Epithelial cell of esophagus (primary cell): ENCODE measurements around the gene SUSD4.

Experiments used
- DNase-seq: peaks from one replicate; pipeline ENCODE4 v3.0.0; 2010; ENCODE audit warnings: low read depth
- H3K4me3 ChIP-seq: 2 replicates; pipeline ENCODE4 v1.5.1; 2011; ENCODE audit warnings: mild to moderate bottlenecking, low read length, control low read depth
- CTCF ChIP-seq: IDR thresholded peaks from 2 replicates; pipeline ENCODE4 v1.5.1; 2011; ENCODE audit warnings: low read depth, mild to moderate bottlenecking, low read length, control low read depth, inconsistent platforms; ENCODE audit not compliant: insufficient read depth; ENCODE audit errors: missing control alignments

Gene SUSD4

GRCh38 chr1:223346311-223346710, 17.7 kb downstream of the SUSD4 start:
- no peak for DNase-seq
- TF ChIP-seq CTCF = no peak
- no peak overlapping the region for H3K4me3 ChIP-seq

DNA sequence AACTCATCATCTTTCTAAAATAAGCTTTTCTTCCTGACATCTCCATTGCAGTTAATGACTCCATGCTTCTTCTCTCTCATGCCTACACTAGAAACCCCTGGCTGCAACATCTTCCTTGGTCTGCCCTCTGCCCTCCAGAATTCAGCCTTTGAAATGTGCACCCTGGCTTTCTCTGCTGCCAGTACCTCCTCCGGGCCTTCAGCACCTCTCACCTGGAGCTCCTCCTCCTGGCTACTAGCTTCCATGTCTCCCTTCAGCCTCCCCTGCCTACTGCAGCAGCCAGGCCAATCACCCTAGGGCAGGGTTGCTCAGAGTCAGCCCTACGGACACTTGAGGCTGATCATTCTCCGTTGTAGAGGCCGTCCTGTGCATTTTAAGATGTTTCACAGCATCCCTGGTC, 18.3 kb downstream of the SUSD4 start:
- TF ChIP-seq CTCF = no peak
- peak; percentile 9 for DNase-seq
- H3K4me3 ChIP-seq = no peak overlapping the region

DNA sequence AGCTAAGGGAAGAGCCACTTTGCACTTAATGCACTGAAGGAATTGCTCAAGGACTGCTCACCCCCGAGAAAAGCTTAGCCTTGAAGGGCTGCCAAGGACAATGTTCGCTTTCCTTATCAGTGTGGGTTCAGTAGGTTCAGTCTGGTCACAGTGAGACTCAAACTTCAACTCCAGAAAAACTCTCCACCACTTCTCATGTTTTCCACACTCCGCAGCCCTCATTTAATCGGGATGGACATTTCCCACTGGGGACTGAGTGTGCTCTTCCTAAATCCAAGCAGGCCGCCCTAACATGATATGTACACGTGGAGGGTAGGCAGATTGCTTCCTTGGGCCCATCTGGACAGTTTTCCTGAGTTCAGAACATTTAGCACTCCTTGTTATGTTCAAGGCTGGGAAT, 19.5 kb downstream of the SUSD4 start:
- no peak for TF ChIP-seq CTCF
- DNase-seq = no peak
- no peak overlapping the region for H3K4me3 ChIP-seq

- no peak for TF ChIP-seq CTCF
These were observed 20.3 kb downstream of the SUSD4 start for GRCh38 chr1:223343692-223344091.

GRCh38 chr1:223341121-223341520, 22.9 kb downstream of the SUSD4 start:
- TF ChIP-seq CTCF = no peak
- no peak overlapping the region for H3K4me3 ChIP-seq
- DNase-seq = peak; percentile 68

More at GRCh38 chr1:223343692-223344091, 20.3 kb downstream of the SUSD4 start:
- H3K4me3 ChIP-seq = no peak overlapping the region
- no peak for DNase-seq

DNA sequence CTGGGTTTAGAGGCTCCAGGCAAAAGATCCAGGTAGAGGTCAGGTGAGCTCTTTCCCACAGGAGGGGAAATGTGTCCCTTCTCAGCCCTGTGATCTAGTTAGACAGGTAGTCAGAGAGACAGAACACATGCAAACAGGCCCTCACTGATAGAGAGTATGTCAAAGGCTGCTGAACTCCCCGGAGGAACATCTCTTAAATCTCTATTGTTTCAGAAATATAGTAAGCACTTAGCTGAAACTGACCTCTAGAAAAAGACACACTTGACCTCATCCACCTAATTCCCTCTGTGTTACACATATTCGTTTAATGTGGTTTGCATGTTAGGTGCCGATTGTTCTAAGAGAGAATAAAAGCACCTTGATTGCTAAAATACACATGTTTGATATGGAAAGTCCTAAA, 23.3 kb downstream of the SUSD4 start:
- H3K4me3 ChIP-seq = no peak overlapping the region
- TF ChIP-seq CTCF = no peak
- no peak for DNase-seq

- no peak for TF ChIP-seq CTCF
- no peak overlapping the region for H3K4me3 ChIP-seq
- DNase-seq = no peak
These were observed 24.1 kb downstream of the SUSD4 start for GRCh38 chr1:223339861-223340260.
